Adipose tissue (tissue), 3 donors: ENCODE measurements around the gene CRYBG1. TPM values are rescaled to one million over a fixed set of nuclear protein-coding genes. Genes with fewer than 3 reads are reported as not detected.
"Not testable (repeated sequence)": the region's sequence is repeated elsewhere in the genome, so short reads cannot be mapped to it uniquely, and the experiment has no call there.

ENCODE experiments used
- H3K27ac ChIP-seq: one replicate; pipeline ENCODE4 v1.5.1; 2013; ENCODE audit warnings: low read depth, low read length
- WGBS, 3 donors: extraction: QIAGEN DNeasy Blood & Tissue Kit; methylation state at CpG; one replicate each; pipeline ENCODE4 v1.1.7; 2013; 5-methylcytosine and 5-hydroxymethylcytosine counted together
- polyA plus RNA-seq, 3 donors: library from polyadenylated mRNA; stranded (reverse); fragments of 200-250 nt; gene quantifications; one replicate each; pipeline ENCODE4 v1.2.3, GENCODE V29; 2013
- donor health status: healthy with polysubstance abuse.
- donor health status: Bipolar disorder and iron deficiency.
- donor health status: healthy.

The CRYBG1 gene
- polyA plus RNA-seq, 3 donors, result 2.7 to 13.8 (median 3.9) TPM

DNA sequence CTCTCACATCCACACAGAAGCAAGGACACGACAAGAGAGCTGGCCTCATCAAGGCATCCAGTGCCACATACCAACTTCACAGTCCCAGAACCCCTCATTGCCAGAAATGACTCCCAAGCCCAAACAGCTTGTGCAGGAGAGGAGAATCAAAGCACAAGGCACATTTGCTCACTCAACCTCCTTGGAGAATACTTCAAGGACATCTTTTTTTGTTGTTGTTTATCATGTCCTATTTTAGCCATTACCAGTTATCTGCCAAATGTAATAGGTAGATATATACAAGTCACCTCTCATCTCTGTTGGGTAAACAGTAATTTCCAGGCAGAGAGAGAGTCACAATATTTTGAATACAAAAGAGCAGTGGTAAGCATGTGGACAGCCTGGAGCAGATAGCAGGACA lies 221.0 kb downstream of the CRYBG1 start:
- whole genome bisulfite sequencing, 3 donors, result 79 to 93% (median 89%) methylated on average over 1 of the region's 1 CpG
- no peak overlapping the region for H3K27ac ChIP-seq

DNA sequence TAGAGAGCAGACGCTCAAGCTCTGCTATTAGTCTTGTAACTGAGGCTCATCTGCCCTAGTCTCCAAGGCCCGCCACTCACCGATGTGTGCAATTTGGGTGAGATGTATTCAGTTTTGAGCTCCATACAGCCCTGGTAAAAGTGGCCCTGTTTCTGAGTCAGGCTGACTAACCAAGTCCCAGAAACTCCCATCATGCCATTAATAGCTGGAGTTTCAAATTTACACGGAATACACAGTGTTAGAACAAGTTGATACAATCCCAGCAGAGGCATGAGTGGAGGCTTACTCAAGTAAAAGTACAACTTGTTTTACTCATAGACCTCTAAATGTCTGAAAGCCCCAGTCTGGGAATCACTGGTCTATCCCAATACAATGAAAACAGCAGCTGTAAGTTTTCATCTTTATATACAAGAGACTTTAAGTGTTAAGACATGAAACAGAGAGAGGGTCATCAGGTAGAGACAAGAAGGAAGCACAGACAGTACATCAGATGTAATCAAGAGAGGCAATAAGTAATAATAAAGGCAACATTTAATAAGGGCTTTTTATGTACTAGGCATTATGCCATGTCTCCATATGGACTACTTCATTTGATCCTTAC lies 226.4 kb downstream of the CRYBG1 start:
- 84 to 98% (median 93%) methylated on average over 4 of the region's 4 CpGs for WGBS, 3 donors
- H3K27ac ChIP-seq, result no peak overlapping the region

DNA sequence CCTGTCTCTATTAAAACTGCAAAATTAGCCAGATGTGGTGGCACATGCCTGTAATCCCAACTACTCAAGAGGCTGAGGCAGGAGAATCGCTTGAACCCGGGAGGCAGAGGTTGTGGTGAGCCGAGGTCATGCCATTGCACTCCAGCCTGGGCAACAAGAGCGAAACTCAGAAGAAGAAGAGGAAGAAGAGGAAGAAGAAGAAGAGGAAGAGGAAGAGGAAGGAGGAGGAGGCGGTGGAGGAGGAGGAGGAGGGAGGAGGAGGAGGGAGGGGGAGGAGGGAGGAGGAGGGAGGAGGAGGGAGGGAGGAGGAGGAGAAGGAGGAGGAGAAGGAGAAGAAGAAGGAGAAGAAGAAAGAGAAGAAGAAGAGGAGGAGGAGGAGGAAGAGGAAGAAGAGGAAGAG lies 228.4 kb downstream of the CRYBG1 start:
- 50 to 85% (median 75%) methylated on average over 2 to 4 of the region's 5 CpGs for WGBS, 3 donors
- H3K27ac ChIP-seq, result not testable (repeated sequence)

DNA sequence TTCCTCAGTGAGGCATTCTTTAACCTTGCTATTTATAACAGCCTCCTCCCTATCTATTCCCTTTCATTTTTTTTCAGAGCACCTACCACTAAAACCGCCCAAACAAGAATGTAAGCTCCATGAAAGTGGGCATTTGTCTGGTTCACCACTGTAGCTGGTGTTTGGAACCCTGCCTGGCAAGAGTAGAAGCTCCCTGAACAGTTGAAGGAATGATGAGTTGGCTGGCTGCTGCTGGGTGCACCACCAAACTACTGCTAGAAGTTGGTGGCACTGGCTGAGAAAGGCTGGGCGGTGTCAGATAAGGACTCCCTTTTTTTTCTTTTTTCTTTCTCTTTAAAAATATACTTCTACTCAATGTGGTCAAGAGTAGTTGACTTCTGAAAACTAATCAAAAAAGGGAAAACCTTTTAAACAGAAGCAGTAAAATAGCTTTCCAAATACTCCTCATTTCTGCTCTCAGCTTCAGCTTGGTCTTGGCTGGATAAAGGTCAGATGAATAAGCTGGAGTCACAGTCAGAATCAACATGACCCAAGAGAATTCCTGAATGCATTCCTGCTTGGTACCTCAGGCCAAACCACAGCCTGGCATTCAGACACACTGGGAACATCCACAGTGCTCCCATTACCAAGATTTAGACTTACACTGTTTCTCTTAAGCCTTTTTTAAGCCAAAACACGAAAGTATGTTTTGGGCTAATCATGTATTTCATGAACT lies 230.8 kb downstream of the CRYBG1 start:
- no peak overlapping the region for H3K27ac ChIP-seq
- 93 to 97% (median 96%) methylated on average over 3 of the region's 3 CpGs for WGBS, 3 donors

DNA sequence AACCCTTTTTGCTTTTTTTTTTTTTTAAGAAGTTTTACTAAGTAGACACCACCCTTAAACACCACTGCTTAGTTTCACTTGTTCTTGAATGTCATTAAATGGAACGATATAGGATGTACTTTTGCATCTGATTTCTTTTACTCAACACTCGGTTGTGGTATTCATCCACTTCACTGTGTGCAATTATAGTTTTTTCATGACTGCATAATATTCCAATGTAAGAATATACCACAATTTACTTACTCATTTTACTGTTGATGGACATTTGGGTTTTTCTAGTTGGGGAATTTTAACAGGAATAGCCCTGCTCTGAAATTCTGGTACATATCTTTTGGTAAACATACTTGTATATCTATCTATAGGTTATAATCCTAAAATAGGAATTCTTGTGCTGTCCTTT lies 238.9 kb downstream of the CRYBG1 start:
- WGBS, 3 donors, result 49 to 82% (median 82%) methylated on average over 2 of the region's 2 CpGs

DNA sequence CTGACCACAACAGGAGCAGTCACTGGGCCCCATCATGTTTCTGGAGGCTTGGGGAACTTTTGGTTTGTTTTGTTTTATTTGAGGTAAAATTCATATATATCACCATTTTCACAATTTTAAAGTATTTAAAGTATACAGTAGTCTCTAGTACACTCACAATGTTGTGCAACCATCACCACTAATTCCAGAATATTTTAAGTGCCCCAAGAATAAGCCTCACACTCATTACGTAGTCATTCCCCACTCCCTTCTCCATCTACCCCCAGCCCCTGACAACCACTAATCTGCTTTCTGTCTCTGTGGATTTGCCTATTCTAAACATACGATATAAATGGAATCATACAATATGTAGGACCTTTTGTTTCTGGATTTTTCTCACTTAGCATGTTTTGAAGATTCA lies 239.8 kb downstream of the CRYBG1 start:
- no peak overlapping the region for H3K27ac ChIP-seq
- 88 to 95% (median 95%) methylated on average over 2 of the region's 2 CpGs for WGBS, 3 donors

More for the DNA sequence above, 238.9 kb downstream of the CRYBG1 start:
- H3K27ac ChIP-seq, result no peak overlapping the region

DNA sequence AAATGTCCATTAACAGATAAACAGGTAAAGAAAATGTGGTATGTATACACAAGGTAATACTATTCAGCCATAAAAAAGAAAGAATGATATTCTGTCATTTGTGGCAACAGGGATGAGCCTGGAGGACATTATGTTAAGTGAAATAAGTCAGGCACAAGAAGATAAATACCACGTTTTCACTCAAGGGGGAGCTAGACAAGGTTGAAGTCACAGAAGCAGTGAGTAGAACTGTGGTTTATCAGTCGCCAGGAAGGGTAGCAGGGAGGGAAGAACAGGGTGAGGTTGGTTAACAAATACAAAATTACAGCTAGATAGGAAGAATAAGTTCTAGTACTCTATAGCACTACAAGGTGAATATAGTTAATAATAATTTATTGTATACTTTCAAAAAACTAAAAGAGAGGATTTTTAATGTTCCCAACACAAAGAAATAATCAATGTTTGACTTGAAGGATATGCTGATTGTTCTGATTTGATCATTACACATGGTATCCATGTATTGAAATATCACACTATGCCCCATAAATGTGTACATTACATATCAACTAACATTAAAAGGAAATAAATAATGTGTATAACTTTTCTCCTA lies 247.7 kb downstream of the CRYBG1 start:
- H3K27ac ChIP-seq, result no peak overlapping the region
- WGBS, 3 donors, result 6 to 17% (median 9%) methylated on average over 2 of the region's 2 CpGs

DNA sequence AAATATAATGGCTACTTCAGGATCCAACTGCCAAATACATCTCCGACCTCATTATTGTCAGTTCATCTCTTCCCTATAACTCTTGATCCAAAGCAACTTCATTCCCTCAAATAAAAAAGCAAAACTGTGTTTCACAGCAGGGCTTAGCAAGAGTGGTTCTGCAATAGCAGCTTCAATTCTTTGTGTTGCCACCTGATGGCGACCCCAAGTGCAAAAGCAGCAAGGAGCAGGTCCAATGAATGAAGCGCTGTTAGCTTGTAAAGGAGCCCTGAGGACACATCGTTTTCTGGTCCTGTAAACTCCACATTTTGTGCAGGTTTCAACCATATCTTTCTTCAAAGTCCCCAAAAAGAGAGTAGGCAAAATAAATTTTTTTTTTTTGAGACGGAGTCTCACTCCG lies 249.2 kb downstream of the CRYBG1 start:
- H3K27ac ChIP-seq, result no peak overlapping the region
- WGBS, 3 donors, result 69 to 81% (median 80%) methylated on average over 6 of the region's 6 CpGs

DNA sequence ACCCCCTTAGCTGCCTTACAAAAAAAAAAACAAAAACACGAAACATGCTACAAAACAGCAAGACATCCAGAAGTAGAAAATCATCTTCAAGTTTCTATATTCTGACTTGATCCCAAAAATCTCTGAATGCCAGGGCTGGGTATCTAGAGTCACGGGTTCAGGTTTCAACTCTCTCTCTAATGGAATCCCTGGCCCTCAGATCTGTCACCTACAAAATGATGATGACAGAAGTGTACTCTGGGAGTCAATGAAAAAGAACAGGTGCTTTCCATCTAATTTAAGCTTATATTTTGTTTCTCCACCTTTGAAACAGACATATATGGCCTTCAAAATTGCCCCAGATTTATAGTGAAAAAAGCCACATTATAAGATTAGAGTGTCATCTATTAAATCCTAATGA lies 250.5 kb downstream of the CRYBG1 start:
- WGBS, 3 donors, result 90 to 95% (median 92%) methylated on average over 2 of the region's 2 CpGs
- H3K27ac ChIP-seq, result no peak overlapping the region

DNA sequence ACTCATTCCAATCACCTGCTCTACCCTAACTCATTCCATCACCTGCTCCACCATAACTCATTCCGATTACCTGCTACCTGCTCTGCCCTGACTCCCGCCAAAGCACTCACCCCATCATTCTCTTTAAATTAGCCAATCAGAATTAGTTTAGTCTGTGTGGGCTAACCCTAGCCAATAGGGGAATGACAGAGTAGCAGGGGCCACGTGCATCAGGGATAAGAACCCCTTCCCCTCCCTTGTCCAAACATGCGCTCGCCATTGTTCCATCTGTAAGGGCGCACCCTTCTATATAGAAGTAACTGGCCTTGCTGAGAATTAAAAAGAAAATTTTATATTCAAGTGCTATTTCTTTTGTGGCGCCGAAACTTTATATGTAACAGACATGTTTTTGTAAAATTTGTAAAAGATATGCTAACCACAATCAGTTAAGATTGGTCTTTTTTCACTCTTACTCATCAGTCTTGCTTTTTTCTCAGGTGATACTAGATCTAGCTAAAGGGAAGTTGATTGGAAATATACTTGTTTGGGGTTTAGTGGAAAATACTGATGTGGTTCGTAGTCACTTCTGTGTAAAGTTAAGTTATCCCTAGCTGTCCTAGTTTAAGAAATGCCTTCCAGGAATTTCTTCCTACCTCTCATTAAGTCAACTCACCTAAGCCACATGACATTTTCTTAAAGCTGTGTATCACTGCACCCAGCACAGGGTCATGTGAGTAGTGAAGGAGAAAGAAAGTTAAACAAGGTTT lies 252.3 kb downstream of the CRYBG1 start:
- 93 to 97% (median 95%) methylated on average over 9 of the region's 9 CpGs for WGBS, 3 donors
- H3K27ac ChIP-seq, result no peak overlapping the region

DNA sequence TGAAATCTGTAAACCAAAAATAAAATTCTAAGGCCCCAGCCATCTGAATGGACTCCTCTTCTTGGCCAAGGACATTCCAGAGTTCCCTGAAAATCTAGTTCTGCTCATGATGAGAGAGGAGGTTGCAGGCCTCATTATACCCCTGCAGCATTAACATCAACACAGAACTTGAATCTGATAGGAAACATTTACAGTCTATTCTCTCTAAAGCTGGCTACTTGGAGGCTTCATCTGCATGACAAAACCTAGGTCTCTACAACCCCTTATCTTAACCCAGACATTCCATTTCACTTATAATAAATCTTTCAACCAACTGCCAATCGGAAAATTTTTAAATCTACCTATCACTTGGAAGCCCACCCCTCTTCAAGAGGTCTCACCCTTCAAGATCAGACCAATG lies 253.1 kb downstream of the CRYBG1 start:
- H3K27ac ChIP-seq, result no peak overlapping the region
- 84 to 97% (median 94%) methylated on average over 1 of the region's 1 CpG for WGBS, 3 donors

DNA sequence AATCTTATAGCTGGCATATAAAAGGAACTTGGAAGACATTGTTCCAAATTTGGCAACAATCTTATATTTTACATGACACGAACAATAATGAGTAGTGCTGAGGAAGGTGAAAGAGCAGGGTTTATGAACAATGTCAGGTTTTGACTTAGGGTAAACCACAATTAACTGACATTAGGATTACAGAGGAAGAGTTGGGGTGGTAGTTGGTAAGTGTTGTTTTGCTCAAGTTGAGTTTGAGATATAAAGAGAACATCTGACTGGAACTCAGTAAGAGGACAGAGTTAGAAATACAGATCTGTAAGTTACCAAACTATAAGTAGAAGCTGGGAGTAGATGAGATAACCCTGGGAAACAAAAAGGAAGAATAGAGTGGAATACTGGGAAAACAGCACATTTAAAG lies 253.6 kb downstream of the CRYBG1 start:
- 61 to 71% (median 70%) methylated on average over 1 of the region's 1 CpG for WGBS, 3 donors
- H3K27ac ChIP-seq, result no peak overlapping the region

DNA sequence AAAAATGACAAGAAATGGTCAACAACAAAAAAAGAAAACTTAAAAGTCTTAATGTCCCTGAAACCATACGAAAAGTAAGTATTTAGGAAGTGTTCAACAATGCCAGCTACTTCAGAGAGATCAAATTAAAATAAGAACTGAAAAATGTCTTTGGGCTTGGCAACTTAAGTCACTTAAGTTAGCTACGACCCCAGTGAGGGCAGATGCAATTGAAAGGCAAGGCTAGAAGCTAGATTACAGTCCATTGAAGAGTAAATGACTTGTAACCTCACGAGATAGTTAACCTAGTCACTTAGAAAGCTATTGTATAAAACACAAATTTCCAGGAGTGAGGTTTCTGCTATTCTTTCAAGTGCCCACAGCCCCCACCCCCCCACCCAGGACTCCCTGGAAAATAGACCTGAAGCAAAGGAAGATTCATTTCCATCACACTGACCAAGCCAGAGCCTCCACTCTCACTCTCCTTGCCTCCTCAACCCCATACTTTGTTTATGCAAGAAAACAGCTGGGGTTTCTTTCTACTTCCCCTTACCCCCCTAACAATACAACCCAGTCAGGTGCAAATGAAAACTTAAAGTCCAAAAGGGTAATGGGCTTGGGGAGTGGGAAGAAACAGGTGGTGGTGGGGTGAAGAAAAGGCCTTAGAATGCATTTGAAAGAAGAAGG lies 254.2 kb downstream of the CRYBG1 start:
- WGBS, 3 donors, result 76 to 85% (median 78%) methylated on average over 3 of the region's 3 CpGs
- no peak overlapping the region for H3K27ac ChIP-seq

DNA sequence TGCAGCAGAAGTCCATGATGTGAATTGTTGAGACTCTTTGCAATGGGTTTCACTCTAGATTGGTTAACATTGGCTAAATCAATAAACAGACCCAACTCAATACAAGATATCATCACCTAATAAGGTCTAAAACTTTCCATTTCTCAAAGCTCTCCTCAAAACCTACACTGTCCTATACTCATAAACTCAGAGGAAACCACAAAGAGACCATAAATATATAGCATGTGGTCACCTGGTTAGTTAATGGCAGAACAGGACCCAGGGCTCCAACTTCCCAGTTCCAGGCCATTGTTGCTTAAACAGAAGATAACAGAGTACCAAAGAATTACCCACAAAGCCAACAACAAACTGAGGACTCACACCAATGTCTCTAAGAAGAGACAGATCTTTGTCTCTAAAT lies 256.8 kb downstream of the CRYBG1 start:
- no peak overlapping the region for H3K27ac ChIP-seq

DNA sequence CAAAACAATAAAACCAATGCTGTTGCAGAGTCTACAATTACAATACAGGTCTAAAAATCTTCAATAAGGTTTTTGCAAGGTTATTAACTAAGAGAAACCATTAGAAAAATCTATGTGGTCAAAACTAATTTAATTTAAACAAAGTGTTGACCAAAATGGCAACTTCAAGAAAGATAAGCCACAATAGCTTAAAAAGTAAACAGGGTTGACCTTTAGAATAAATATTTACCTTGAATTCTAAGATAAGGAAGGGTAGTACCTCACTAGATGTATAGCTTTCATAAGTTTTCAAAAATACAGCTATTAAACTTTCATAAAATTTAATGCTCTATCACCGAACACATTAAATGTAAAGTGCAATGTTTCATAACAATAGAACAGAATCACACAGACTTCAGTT lies 257.3 kb downstream of the CRYBG1 start:
- no peak overlapping the region for H3K27ac ChIP-seq
- WGBS, 3 donors, result 79 to 96% (median 82%) methylated on average over 1 of the region's 1 CpG

DNA sequence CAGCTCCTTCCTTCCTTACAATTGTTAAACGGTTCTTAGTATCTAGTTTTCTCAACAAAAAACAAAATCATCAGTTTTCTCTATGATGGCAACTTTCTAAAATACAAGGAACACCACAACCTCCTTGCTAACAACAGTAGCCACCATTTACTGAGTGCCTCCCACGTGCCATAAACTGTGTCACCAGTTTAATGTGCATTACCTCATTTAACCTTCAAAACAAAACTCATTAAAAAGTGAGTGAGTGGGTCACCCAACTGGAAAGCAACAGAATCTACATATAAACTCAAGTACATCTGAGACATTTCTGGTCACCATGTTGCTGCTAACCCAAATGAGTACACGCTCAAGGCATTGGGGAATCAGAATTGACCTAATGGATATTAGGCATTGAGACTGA lies 257.8 kb downstream of the CRYBG1 start:
- WGBS, 3 donors, result 54 to 76% (median 72%) methylated on average over 3 of the region's 3 CpGs
- H3K27ac ChIP-seq, result no peak overlapping the region

DNA sequence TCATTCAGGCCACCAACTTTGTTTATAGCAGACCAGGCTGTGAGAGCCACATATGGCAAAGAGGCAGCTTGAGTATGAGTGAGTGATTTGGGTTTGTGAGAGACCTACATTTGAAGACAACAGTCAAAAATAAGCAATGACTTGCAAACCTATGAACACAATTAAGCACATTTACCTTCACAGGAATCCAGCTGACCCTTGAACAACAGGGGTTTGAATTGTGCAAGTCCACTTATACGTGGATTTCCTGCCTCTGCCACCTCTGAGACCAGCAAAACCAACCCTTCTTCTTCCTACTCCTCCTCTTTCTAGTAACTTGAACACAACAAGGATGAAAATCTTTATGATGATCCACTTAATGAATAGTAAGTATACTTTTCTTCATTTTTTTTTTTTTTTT lies 258.7 kb downstream of the CRYBG1 start:
- H3K27ac ChIP-seq, result no peak overlapping the region
- 45 to 88% (median 56%) methylated on average over 1 of the region's 1 CpG for WGBS, 3 donors

DNA sequence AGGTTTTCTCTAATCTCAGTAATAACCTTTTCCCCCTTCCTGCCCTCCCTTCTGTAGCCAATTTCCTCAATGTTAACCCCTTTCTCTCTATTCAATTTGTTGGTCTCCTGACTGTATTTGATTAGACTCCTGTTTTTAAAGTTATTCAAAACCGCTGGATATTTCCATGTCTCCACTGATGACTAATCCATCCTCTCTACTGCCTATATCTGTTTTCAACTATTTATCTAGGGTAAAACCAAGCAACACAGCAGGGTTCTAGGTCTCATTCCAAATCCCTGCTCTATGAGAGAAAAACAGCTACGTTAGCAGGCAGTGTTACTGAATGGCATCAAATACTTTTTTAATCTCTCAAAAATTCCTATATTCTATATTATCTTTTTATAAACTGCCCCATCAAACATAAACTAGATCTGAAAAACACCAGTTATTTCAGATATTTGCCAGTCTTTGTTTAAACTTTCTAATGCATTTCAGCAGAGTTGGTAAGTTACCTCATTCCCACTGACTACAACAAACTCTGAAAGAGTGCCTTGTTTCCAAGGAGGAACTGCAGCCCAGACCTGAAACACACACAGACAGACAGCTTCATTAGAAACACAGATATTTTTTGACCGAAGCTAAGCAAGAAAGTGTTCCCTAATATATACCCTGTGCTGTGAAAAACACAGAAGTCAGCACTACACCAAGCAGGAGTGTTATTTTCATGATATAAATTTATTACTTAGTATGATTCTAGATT lies 260.6 kb downstream of the CRYBG1 start:
- no peak overlapping the region for H3K27ac ChIP-seq
- 73 to 89% (median 85%) methylated on average over 3 of the region's 3 CpGs for WGBS, 3 donors
